Measurements from ENCODE around the gene GYS2. TPM values are rescaled to one million over a fixed set of nuclear protein-coding genes. Genes with fewer than 3 reads are reported as not detected.
"Not testable (repeated sequence)": the region's sequence is repeated elsewhere in the genome, so short reads cannot be mapped to it uniquely, and the experiment has no call there.

The GYS2 gene
- total and polyA plus RNA-seq, 9 donors: 0.12 TPM; not detected in 8

DNA sequence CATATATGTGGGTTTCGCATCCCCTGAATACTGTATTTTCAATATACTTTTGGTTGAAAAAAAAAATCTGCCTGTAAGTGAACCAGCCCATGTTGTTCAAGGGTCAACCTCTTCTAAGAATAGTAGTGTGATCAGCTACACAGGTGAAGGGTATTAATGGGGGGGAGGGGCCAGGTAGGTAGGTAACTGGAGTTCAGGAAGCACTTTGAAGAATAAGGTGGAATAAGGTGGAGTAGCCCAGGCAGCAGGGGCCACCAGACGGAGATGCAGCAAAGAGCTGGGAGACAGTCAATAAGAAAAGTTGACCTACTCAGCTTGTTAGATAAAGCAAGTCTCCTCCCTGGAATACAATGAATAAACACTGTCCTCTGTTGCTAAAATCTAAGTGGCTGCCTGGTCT, 43.7 kb upstream of the GYS2 start:
- Histone ChIP-seq H3K4me3 (no peak overlapping the region), H3K36me3 (no peaks in the 10 kb centered on the region), H3K4me1 (ENCODE audit: insufficient read depth) (no peaks in the 10 kb centered on the region), H3K27me3 (no peaks in the 10 kb centered on the region), H3K27ac (no peak overlapping the region), H3K9me3 (no peaks in the 10 kb centered on the region)
- WGBS, 3 donors: 96 to 100% (median 98%) methylated on average over 2 of the region's 2 CpGs
- intact Hi-C loops (cut with DNase I): no loop called here
- no peak for DNase-seq
- TF ChIP-seq POLR2A (IDR thresholded peaks at IDR 0.05): no peak
- TF ChIP-seq, protein P1, sequence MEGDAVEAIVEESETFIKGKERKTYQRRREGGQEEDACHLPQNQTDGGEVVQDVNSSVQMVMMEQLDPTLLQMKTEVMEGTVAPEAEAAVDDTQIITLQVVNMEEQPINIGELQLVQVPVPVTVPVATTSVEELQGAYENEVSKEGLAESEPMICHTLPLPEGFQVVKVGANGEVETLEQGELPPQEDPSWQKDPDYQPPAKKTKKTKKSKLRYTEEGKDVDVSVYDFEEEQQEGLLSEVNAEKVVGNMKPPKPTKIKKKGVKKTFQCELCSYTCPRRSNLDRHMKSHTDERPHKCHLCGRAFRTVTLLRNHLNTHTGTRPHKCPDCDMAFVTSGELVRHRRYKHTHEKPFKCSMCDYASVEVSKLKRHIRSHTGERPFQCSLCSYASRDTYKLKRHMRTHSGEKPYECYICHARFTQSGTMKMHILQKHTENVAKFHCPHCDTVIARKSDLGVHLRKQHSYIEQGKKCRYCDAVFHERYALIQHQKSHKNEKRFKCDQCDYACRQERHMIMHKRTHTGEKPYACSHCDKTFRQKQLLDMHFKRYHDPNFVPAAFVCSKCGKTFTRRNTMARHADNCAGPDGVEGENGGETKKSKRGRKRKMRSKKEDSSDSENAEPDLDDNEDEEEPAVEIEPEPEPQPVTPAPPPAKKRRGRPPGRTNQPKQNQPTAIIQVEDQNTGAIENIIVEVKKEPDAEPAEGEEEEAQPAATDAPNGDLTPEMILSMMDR (IDR thresholded peaks at IDR 0.05): no peak

GRCh38 chr12:21647179-21647578, 42.5 kb upstream of the GYS2 start:
- no peaks in the 10 kb centered on the region for H3K36me3 ChIP-seq
- intact Hi-C loops (cut with DNase I): no loop called here
- no peak overlapping the region for H3K4me3 ChIP-seq
- no peak for DNase-seq
- H3K4me1 ChIP-seq (ENCODE audit: insufficient read depth): peaks cover 2% of the 10 kb centered on the region
- no peaks in the 10 kb centered on the region for H3K9me3 ChIP-seq
- TF ChIP-seq POLR2A (IDR thresholded peaks at IDR 0.05) (no peak), EP300 (IDR thresholded peaks at IDR 0.05) (no peak)
- TF ChIP-seq, protein P1 (IDR thresholded peaks at IDR 0.05): no peak
- H3K27ac ChIP-seq: no peak overlapping the region
- H3K27me3 ChIP-seq: no peaks in the 10 kb centered on the region

DNA sequence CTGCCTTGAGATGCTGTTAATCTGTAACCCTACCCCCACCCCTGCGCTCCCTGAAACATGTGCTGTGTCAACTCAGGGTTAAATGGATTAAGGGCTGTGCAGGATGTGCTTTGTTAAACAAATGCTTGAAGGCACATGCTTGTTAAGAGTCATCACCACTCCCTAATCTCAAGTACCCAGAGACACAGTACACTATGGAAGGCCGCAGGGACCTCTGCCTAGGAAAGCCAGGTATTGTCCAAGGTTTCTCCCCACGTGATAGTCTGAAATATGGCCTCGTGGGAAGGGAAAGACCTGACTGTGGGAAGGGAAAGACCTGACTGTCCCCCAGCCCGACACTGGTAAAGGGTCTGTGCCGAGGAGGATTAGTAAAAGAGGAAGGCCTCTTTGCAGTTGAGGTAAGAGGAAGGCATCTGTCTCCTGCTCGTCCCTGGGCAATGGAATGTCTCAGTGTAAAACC, 40.4 kb upstream of the GYS2 start:
- H3K4me3 ChIP-seq; intact Hi-C loops (cut with DNase I); DNase-seq; H3K9me3 ChIP-seq; H3K27me3 ChIP-seq; H3K36me3 ChIP-seq; H3K4me1 ChIP-seq (ENCODE audit: insufficient read depth); H3K27ac ChIP-seq: not testable (repeated sequence)
- 54 to 75% (median 60%) methylated on average over 7 of the region's 7 CpGs for WGBS, 3 donors

- Histone ChIP-seq H3K4me1 (ENCODE audit: insufficient read depth) (peaks cover 2% of the 10 kb centered on the region), H3K27ac (no peak overlapping the region), H3K27me3 (no peaks in the 10 kb centered on the region), H3K9me3 (no peaks in the 10 kb centered on the region), H3K36me3 (no peaks in the 10 kb centered on the region), H3K4me3 (no peak overlapping the region)
- 87 to 93% (median 89%) methylated on average over 4 of the region's 4 CpGs for WGBS, 3 donors
- no peak for DNase-seq
- TF ChIP-seq, protein P1 (IDR thresholded peaks at IDR 0.05): no peak
- no peak for TF ChIP-seq EP300 (IDR thresholded peaks at IDR 0.05)
- intact Hi-C loops (cut with DNase I): no loop called here
Observed at GRCh38 chr12:21644516-21644915, 39.9 kb upstream of the GYS2 start.

GRCh38 chr12:21643758-21644157, 39.1 kb upstream of the GYS2 start:
- H3K27ac ChIP-seq: no peak overlapping the region
- H3K36me3 ChIP-seq: no peaks in the 10 kb centered on the region
- TF ChIP-seq POLR2A (IDR thresholded peaks at IDR 0.05) (no peak), EP300 (IDR thresholded peaks at IDR 0.05) (no peak)
- TF ChIP-seq, protein P1 (IDR thresholded peaks at IDR 0.05): no peak
- intact Hi-C loops (cut with DNase I): no loop called here
- no peaks in the 10 kb centered on the region for H3K9me3 ChIP-seq
- no peak for DNase-seq
- H3K27me3 ChIP-seq: no peaks in the 10 kb centered on the region
- WGBS, 3 donors: 63 to 83% (median 63%) methylated on average over 3 of the region's 3 CpGs
- peaks cover 2% of the 10 kb centered on the region for H3K4me1 ChIP-seq (ENCODE audit: insufficient read depth)
- H3K4me3 ChIP-seq: no peak overlapping the region
